Ascending aorta (tissue), 2 donors: ENCODE measurements around the gene CFB. TPM values are rescaled to one million over a fixed set of nuclear protein-coding genes. Genes with fewer than 3 reads are reported as not detected.
"Not testable (repeated sequence)": the region's sequence is repeated elsewhere in the genome, so short reads cannot be mapped to it uniquely, and the experiment has no call there.

Source experiments
- DNase-seq, 2 donors: peaks; one replicate each; pipeline ENCODE4 v3.0.0-alpha.2; 2019; ENCODE audit warnings: low spot score in 2 of 2
- H3K27ac ChIP-seq, 2 donors: fragments of 200-600 bp; sonication (generic); one replicate each; pipeline ENCODE4 v1.5.1; 2016 to 2017; ENCODE audit warnings: mild to moderate bottlenecking in 1 of 2
- H3K27me3 ChIP-seq: fragments of 200-600 bp; sonication (generic); one replicate; pipeline ENCODE4 v1.5.1; 2017
- H3K36me3 ChIP-seq, 2 donors: fragments of 200-600 bp; sonication (generic); one replicate each; pipeline ENCODE4 v1.5.1; 2016
- H3K4me1 ChIP-seq, 2 donors: fragments of 200-600 bp; sonication (generic); one replicate each; pipeline ENCODE4 v1.5.1; 2016 to 2017; ENCODE audit warnings: mild to moderate bottlenecking in 1 of 2
- H3K4me3 ChIP-seq, 2 donors: fragments of 200-600 bp; sonication (generic); one replicate each; pipeline ENCODE4 v1.5.1; 2016 to 2017; ENCODE audit warnings: mild to moderate bottlenecking in 1 of 2
- H3K9me3 ChIP-seq, 2 donors: fragments of 200-600 bp; sonication (generic); one replicate each; pipeline ENCODE4 v1.5.1; 2016
- intact Hi-C: fragments of 100-400 bp; cut with DNase I; formaldehyde crosslinking; loops from one replicate; pipeline ENCODE4 v1.15.1; 2023
- total RNA-seq: library from RNA; depleted of rRNA; stranded (reverse); fragments of >200 nt; gene quantifications from one replicate; pipeline ENCODE4 v1.1.0, GENCODE V29; 2016
- TF ChIP-seq, protein P1 (sequence below), 3 experiments: fragments of 200-600 bp in 2 of 3; fragments of 450-650 bp in 1 of 3; sonication (generic) in 2 of 3; IDR thresholded peaks; one replicate each; pipeline ENCODE4 v1.5.1; 2016 to 2019; ENCODE audit warnings: antibody characterized with exemption in 3 of 3, mild to moderate bottlenecking in 1 of 3, moderate library complexity in 1 of 3

CFB gene
- total RNA-seq, 1 donor from 2014 or later: 132 TPM

DNA sequence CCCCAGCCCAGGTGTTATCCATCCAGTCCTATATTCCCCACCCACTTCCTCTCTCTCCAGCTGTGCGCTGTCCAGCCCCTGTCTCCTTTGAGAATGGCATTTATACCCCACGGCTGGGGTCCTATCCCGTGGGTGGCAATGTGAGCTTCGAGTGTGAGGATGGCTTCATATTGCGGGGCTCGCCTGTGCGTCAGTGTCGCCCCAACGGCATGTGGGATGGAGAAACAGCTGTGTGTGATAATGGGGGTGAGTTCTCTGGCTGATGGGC is 17.3 kb upstream of the CFB start:
- H3K4me1 ChIP-seq: no peaks in the 10 kb centered on the region
- TF ChIP-seq, protein P1, sequence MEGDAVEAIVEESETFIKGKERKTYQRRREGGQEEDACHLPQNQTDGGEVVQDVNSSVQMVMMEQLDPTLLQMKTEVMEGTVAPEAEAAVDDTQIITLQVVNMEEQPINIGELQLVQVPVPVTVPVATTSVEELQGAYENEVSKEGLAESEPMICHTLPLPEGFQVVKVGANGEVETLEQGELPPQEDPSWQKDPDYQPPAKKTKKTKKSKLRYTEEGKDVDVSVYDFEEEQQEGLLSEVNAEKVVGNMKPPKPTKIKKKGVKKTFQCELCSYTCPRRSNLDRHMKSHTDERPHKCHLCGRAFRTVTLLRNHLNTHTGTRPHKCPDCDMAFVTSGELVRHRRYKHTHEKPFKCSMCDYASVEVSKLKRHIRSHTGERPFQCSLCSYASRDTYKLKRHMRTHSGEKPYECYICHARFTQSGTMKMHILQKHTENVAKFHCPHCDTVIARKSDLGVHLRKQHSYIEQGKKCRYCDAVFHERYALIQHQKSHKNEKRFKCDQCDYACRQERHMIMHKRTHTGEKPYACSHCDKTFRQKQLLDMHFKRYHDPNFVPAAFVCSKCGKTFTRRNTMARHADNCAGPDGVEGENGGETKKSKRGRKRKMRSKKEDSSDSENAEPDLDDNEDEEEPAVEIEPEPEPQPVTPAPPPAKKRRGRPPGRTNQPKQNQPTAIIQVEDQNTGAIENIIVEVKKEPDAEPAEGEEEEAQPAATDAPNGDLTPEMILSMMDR (IDR thresholded peaks at IDR 0.05): no peak
- H3K9me3 ChIP-seq: no peaks in the 10 kb centered on the region
- H3K36me3 ChIP-seq: no peaks in the 10 kb centered on the region
- H3K4me3 ChIP-seq: no peak overlapping the region
- intact Hi-C loops: no loop called here
- no peak overlapping the region for H3K27ac ChIP-seq
- no peaks in the 10 kb centered on the region for H3K27me3 ChIP-seq
- DNase-seq: no peak

DNA sequence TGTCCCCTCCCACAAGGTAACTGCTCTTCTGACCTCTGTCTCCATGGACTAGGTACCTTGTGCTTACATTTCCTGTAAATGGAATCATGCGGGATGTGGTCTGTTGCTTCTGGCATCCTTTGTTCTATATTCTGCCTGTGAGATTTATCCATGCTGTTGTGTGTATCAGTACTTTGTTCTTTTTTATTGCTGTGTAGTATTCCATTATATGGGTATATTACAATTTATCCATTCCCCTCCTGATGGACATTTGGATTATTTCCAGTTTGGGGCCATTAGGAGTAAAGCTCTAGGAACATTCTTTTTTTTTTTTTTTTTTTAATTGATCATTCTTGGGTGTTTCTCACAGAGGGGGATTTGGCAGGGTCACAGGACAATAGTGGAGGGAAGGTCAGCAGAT is 14.9 kb upstream of the CFB start:
- no peaks in the 10 kb centered on the region for H3K36me3 ChIP-seq
- intact Hi-C loops: no loop called here
- no peaks in the 10 kb centered on the region for H3K9me3 ChIP-seq
- H3K27me3 ChIP-seq: no peaks in the 10 kb centered on the region
- H3K4me1 ChIP-seq: no peaks in the 10 kb centered on the region
- no peak for DNase-seq
- TF ChIP-seq, protein P1 (IDR thresholded peaks at IDR 0.05): no peak
- no peak overlapping the region for H3K27ac ChIP-seq
- H3K4me3 ChIP-seq: no peak overlapping the region

DNA sequence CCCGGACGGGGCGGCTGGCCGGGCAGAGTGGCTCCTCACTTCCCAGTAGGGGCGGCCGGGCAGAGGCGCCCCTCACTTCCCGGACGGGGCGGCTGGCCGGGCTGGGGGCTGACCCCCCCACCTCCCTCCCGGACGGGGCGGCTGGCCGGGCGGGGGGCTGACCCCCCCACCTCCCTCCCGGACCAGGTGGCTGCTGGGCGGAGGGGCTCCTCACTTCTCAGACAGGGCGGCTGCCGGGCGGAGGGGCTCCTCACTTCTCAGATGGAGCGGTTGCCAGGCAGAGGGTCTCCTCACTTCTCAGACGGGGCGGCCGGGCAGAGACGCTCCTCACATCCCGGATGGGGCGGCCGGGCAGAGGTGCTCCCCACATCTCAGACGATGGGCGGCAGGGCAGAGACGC is 13.8 kb upstream of the CFB start:
- H3K4me3 ChIP-seq, intact Hi-C loops, DNase-seq, H3K4me1 ChIP-seq, H3K27ac ChIP-seq, H3K36me3 ChIP-seq, H3K9me3 ChIP-seq, H3K27me3 ChIP-seq: not testable (repeated sequence)

DNA sequence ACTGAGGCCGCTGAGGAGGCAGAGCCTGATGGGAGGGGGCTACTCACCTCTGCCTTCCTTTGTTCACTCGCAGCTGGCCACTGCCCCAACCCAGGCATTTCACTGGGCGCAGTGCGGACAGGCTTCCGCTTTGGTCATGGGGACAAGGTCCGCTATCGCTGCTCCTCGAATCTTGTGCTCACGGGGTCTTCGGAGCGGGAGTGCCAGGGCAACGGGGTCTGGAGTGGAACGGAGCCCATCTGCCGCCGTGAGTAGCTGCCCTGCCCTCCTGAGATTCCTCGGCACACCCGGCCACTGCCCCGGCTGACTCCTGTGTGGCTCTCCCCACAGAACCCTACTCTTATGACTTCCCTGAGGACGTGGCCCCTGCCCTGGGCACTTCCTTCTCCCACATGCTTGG is 12.4 kb upstream of the CFB start:
- intact Hi-C loops: no loop called here
- no peaks in the 10 kb centered on the region for H3K36me3 ChIP-seq
- no peaks in the 10 kb centered on the region for H3K27me3 ChIP-seq
- no peak overlapping the region for H3K4me3 ChIP-seq
- no peak for DNase-seq
- no peaks in the 10 kb centered on the region for H3K4me1 ChIP-seq
- TF ChIP-seq, protein P1 (IDR thresholded peaks at IDR 0.05): no peak
- H3K9me3 ChIP-seq: no peaks in the 10 kb centered on the region
- H3K27ac ChIP-seq: no peak overlapping the region

DNA sequence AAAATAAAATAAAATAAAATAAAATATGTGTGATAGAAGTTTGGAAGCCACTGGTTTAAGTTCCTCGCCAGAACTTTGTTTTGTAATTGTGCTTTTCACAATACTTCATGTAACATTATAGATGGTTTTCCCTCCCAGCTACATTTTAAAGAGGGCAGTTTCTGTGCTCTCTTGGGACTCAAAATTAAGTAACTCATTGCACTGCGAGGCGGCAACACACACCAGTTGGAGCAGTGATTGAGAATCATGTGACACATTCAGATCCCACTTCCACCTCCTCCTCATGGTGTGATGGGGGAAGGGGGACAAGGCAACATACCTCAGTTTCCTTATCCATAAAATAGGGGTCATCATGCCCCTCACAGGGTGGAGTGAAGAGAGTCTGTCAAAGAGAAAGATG is 10.9 kb upstream of the CFB start:
- TF ChIP-seq, protein P1 (IDR thresholded peaks at IDR 0.05): no peak
- no peaks in the 10 kb centered on the region for H3K27me3 ChIP-seq
- no peaks in the 10 kb centered on the region for H3K9me3 ChIP-seq
- H3K4me3 ChIP-seq: no peak overlapping the region
- intact Hi-C loops: no loop called here
- no peaks in the 10 kb centered on the region for H3K4me1 ChIP-seq
- H3K36me3 ChIP-seq: no peaks in the 10 kb centered on the region
- no peak for DNase-seq
- H3K27ac ChIP-seq: no peak overlapping the region

DNA sequence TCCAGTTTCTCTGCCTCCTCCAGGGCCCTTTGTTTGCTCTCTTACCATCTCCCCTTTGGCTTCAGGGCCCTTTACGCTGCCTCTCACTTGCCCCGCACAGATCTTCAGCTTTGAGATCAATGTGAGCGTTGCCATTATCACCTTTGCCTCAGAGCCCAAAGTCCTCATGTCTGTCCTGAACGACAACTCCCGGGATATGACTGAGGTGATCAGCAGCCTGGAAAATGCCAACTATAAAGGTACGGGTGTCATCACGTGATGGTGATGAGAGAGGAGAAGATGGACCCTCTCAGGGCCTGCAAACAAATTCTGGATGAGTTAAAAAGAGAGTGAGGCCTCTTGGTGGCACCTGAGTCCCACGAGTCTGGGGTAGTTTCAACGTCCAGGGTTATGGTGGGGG is 10.1 kb upstream of the CFB start:
- no peak overlapping the region for H3K27ac ChIP-seq
- no peaks in the 10 kb centered on the region for H3K9me3 ChIP-seq
- H3K27me3 ChIP-seq: no peaks in the 10 kb centered on the region
- intact Hi-C loops: no loop called here
- no peaks in the 10 kb centered on the region for H3K4me1 ChIP-seq
- H3K4me3 ChIP-seq: no peak overlapping the region
- no peaks in the 10 kb centered on the region for H3K36me3 ChIP-seq
- TF ChIP-seq, protein P1 (IDR thresholded peaks at IDR 0.05): no peak
- DNase-seq: no peak
